ENCODE results near the gene REXO1. TPM values are rescaled to one million over a fixed set of nuclear protein-coding genes. Genes with fewer than 3 reads are reported as not detected.
A peak's percentile ranks its signal among the peaks of the same experiment; 100 is the strongest.

The REXO1 gene
- total RNA-seq, 1 experiment from 2014 or later: 52.2 TPM

DNA sequence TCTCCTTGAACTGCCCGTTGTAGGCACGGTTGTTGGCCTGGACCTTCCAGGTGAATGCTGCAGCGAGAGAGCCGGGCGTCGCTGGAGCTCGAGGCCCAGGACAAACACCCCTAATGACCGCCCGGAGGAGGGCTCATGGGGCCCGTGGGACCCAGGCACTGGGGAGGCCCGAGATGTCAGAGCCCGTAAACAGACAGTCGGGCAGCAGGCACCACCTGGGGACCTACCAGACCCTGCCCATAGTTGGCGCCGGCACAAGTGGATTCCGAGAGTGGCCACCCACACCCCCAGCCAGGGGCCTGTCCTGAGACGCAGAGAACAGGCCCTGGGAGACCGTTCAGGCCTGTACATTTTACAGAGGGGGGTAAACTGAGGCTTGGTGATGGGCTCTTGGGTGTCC lies 38.6 kb downstream of the REXO1 start:
- Histone ChIP-seq H2AFZ (ENCODE audit: low read depth, low read length, poor library complexity, severe bottlenecking) (no peak overlapping the region), H3K27ac (ENCODE audit: low read depth, low read length) (no peak overlapping the region), H3K4me1 (ENCODE audit: control insufficient read depth in 1 of 2, insufficient read depth in 2 of 2, low read length in 2 of 2) (peaks cover 20 to 38% of the 10 kb centered on the region in 2 experiments), H3K9me3 (ENCODE audit: control insufficient read depth in 1 of 2, insufficient read depth in 1 of 2, low read depth in 1 of 2, low read length in 2 of 2) (no peaks in the 10 kb centered on the region), H3K27me3 (ENCODE audit: insufficient read depth, low read length) (no peaks in the 10 kb centered on the region), H3K79me2 (ENCODE audit: insufficient read depth, low read length) (no peaks in the 10 kb centered on the region), H3K36me3 (ENCODE audit: control insufficient read depth in 1 of 2, insufficient read depth in 2 of 2, low read length in 2 of 2) (no peaks in the 10 kb centered on the region; a peak in 1 of 4 replicates), H3K4me3 (replicated peaks in 1 of 2; ENCODE audit: low read depth in 1 of 2, low read length in 2 of 2) (no peak overlapping the region), H3K9me2 (ENCODE audit: insufficient read depth) (no peaks in the 10 kb centered on the region), H3K9ac (ENCODE audit: low read length) (no peak overlapping the region), H3K4me2 (ENCODE audit: low read length) (no peak overlapping the region), H4K20me1 (ENCODE audit: insufficient read depth) (no peaks in the 10 kb centered on the region)
- CTCF ChIA-PET: interaction anchor here (0.6 kb wide), 1 partner anchor 28 kb away, joined by 6 read pairs; no protein-coding TSS in a partner anchor
- DNase-seq (ENCODE audit: low read depth, low spot score) (no peak), ATAC-seq (no peak)
- intact Hi-C loops (cut with micrococcal nuclease): loop anchor here (5.0 to 10.0 kb wide), 2 partner anchors 137 to 205 kb away; partner anchors contain the start of gene UQCR11
- RAD21 ChIA-PET (ENCODE audit: low non-redundant PET in 1 of 2, low total read pairs in 2 of 2, uncharacterized antibody in 2 of 2, unreplicated experiment in 2 of 2): no interaction called here
- no peak for TF ChIP-seq POLR2AphosphoS5 (IDR thresholded peaks at IDR 0.05; ENCODE audit: low read depth, low read length)
- TF ChIP-seq, protein P1, sequence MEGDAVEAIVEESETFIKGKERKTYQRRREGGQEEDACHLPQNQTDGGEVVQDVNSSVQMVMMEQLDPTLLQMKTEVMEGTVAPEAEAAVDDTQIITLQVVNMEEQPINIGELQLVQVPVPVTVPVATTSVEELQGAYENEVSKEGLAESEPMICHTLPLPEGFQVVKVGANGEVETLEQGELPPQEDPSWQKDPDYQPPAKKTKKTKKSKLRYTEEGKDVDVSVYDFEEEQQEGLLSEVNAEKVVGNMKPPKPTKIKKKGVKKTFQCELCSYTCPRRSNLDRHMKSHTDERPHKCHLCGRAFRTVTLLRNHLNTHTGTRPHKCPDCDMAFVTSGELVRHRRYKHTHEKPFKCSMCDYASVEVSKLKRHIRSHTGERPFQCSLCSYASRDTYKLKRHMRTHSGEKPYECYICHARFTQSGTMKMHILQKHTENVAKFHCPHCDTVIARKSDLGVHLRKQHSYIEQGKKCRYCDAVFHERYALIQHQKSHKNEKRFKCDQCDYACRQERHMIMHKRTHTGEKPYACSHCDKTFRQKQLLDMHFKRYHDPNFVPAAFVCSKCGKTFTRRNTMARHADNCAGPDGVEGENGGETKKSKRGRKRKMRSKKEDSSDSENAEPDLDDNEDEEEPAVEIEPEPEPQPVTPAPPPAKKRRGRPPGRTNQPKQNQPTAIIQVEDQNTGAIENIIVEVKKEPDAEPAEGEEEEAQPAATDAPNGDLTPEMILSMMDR (IDR thresholded peaks at IDR 0.05 in 2 of 3, conservative IDR thresholded peaks at IDR 0.05 in 1 of 3; ENCODE audit: borderline replicate concordance in 1 of 3, insufficient read depth in 1 of 3, low read depth in 2 of 3, low read length in 2 of 3): 0 out of 6 replicates have a peak, but pooled peaks of 1 of the 3 experiments have one; percentile 7
- no TSS peak for BruUV-seq (replicated peaks)
- POLR2A ChIA-PET: no interaction called here

DNA sequence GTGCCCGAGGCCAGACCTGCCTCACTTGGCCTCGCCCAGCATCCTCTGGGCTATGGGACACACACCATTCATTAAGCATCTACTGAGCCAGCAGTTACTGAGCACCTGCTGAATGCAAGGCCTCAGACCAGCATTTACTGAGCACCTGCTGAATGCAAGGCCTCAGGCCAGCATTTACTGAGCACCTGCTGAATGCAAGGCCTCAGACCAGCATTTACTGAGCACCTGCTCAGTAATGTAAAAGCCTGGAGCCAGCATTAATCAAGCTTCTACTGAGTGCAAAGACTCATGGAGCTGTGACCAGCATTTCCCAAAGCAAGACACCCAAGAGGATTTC lies 39.9 kb downstream of the REXO1 start:
- no TSS peak for BruUV-seq (replicated peaks)
- RAD21 ChIA-PET (ENCODE audit: low non-redundant PET in 1 of 2, low total read pairs in 2 of 2, uncharacterized antibody in 2 of 2, unreplicated experiment in 2 of 2): no interaction called here
- CTCF ChIA-PET: no interaction called here
- H3K4me2 ChIP-seq (ENCODE audit: low read length): no peak overlapping the region
- H3K9me2 ChIP-seq (ENCODE audit: insufficient read depth): no peaks in the 10 kb centered on the region
- no peak overlapping the region for H3K4me3 ChIP-seq (replicated peaks in 1 of 2; ENCODE audit: low read depth in 1 of 2, low read length in 2 of 2)
- H3K4me1 ChIP-seq (ENCODE audit: control insufficient read depth in 1 of 2, insufficient read depth in 2 of 2, low read length in 2 of 2): peaks cover 15 to 32% of the 10 kb centered on the region in 2 experiments
- no peak for TF ChIP-seq YY1 (IDR thresholded peaks at IDR 0.05; ENCODE audit: extremely low read depth, insufficient replicate concordance, low read depth, low read length)
- TF ChIP-seq POLR2A (IDR thresholded peaks at IDR 0.05; ENCODE audit: borderline replicate concordance, extremely low read depth, insufficient read depth, insufficient read length): no peak
- TF ChIP-seq, protein P1 (IDR thresholded peaks at IDR 0.05 in 2 of 3, conservative IDR thresholded peaks at IDR 0.05 in 1 of 3; ENCODE audit: borderline replicate concordance in 1 of 3, insufficient read depth in 1 of 3, low read depth in 2 of 3, low read length in 2 of 3): no peak
- TF ChIP-seq POLR2AphosphoS5 (IDR thresholded peaks at IDR 0.05; ENCODE audit: low read depth, low read length): no peak
- TF ChIP-seq TCF7L2 (IDR thresholded peaks at IDR 0.05; ENCODE audit: borderline replicate concordance, extremely low read depth, insufficient read depth, insufficient read length): no peak
- TF ChIP-seq EZH2 (IDR thresholded peaks at IDR 0.05): no peak
- TF ChIP-seq EZH2phosphoT487 (IDR thresholded peaks at IDR 0.05; ENCODE audit: borderline replicate concordance): no peak
- TF ChIP-seq, protein P2, sequence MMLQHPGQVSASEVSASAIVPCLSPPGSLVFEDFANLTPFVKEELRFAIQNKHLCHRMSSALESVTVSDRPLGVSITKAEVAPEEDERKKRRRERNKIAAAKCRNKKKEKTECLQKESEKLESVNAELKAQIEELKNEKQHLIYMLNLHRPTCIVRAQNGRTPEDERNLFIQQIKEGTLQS (IDR thresholded peaks at IDR 0.05): no peak
- TF ChIP-seq RAD21 (IDR thresholded peaks at IDR 0.05; ENCODE audit: low read depth): no peak
- no peak for TF ChIP-seq ELF1 (IDR thresholded peaks at IDR 0.05; ENCODE audit: borderline replicate concordance, low read depth)
- TF ChIP-seq SRF (IDR thresholded peaks at IDR 0.05; ENCODE audit: low read depth): no peak
- no peak for TF ChIP-seq SP1 (IDR thresholded peaks at IDR 0.05; ENCODE audit: low read depth)
- no peak for TF ChIP-seq JUND (IDR thresholded peaks at IDR 0.05)
- H2AFZ ChIP-seq (ENCODE audit: low read depth, low read length, poor library complexity, severe bottlenecking): no peak overlapping the region
- H3K79me2 ChIP-seq (ENCODE audit: insufficient read depth, low read length): no peaks in the 10 kb centered on the region
- H4K20me1 ChIP-seq (ENCODE audit: insufficient read depth): no peaks in the 10 kb centered on the region
- no peak for DNase-seq (ENCODE audit: low read depth, low spot score)
- H3K27me3 ChIP-seq (ENCODE audit: insufficient read depth, low read length): no peaks in the 10 kb centered on the region
- no peaks in the 10 kb centered on the region for H3K9me3 ChIP-seq (ENCODE audit: control insufficient read depth in 1 of 2, insufficient read depth in 1 of 2, low read depth in 1 of 2, low read length in 2 of 2)
- no peak for ATAC-seq
- H3K9ac ChIP-seq (ENCODE audit: low read length): no peak overlapping the region
- no peak overlapping the region for H3K27ac ChIP-seq (ENCODE audit: low read depth, low read length)
- no peaks in the 10 kb centered on the region; a peak in 1 of 4 replicates for H3K36me3 ChIP-seq (ENCODE audit: control insufficient read depth in 1 of 2, insufficient read depth in 2 of 2, low read length in 2 of 2)
- POLR2A ChIA-PET: no interaction called here
- intact Hi-C loops (cut with micrococcal nuclease): no loop called here
